HEK293T (cell line): Measurements from ENCODE around the gene GMCL1.

Experiments
- ELF4 ChIP-seq: fragments of 450-650 bp; IDR thresholded peaks from 2 replicates; pipeline ENCODE4 v1.6.1; 2017; ENCODE audit warnings: antibody characterized with exemption
- FOXK2 ChIP-seq: fragments of 450-650 bp; IDR thresholded peaks from 2 replicates; pipeline ENCODE4 v1.6.1; 2016; ENCODE audit warnings: mild to moderate bottlenecking
- FOXM1 ChIP-seq: fragments of 450-650 bp; IDR thresholded peaks from 2 replicates; pipeline ENCODE4 v1.6.1; 2017; ENCODE audit warnings: mild to moderate bottlenecking, borderline replicate concordance
- LEF1 ChIP-seq: fragments of 450-650 bp; IDR thresholded peaks from 2 replicates; pipeline ENCODE4 v1.6.1; 2017; ENCODE audit warnings: mild to moderate bottlenecking, borderline replicate concordance
- SP1 ChIP-seq: fragments of 450-650 bp; IDR thresholded peaks from 2 replicates; pipeline ENCODE4 v1.6.1; 2017
- TARDBP ChIP-seq: fragments of 450-650 bp; IDR thresholded peaks from 2 replicates; pipeline ENCODE4 v1.6.1; 2016
- TF ChIP-seq, protein P1 (sequence below): fragments of 450-650 bp; IDR thresholded peaks from 2 replicates; pipeline ENCODE4 v1.6.1; 2016

- TF ChIP-seq FOXK2 = no peak
- no peak for TF ChIP-seq TARDBP
- TF ChIP-seq SP1 = no peak
- no peak for TF ChIP-seq ELF4
- no peak for TF ChIP-seq LEF1
- no peak for TF ChIP-seq FOXM1
- TF ChIP-seq, protein P1, sequence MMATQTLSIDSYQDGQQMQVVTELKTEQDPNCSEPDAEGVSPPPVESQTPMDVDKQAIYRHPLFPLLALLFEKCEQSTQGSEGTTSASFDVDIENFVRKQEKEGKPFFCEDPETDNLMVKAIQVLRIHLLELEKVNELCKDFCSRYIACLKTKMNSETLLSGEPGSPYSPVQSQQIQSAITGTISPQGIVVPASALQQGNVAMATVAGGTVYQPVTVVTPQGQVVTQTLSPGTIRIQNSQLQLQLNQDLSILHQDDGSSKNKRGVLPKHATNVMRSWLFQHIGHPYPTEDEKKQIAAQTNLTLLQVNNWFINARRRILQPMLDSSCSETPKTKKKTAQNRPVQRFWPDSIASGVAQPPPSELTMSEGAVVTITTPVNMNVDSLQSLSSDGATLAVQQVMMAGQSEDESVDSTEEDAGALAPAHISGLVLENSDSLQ = no peak
Measured at GRCh38 chr2:69785358-69785757, 44.1 kb upstream of the GMCL1 start.
